GM23248 (cell line): ENCODE measurements around the gene MPND.

Experiments
- EZH2 ChIP-seq: fragments of 200-600 bp; sonication (generic); IDR thresholded peaks from 2 replicates; pipeline ENCODE4 v1.6.1; 2018; ENCODE audit warnings: antibody characterized with exemption, mild to moderate bottlenecking; ENCODE audit not compliant: insufficient read depth, poor library complexity, severe bottlenecking
- EZH2phosphoT487 ChIP-seq: fragments of 200-600 bp; sonication (generic); IDR thresholded peaks from 2 replicates; pipeline ENCODE4 v1.6.1; 2018; ENCODE audit warnings: antibody characterized with exemption, moderate library complexity, mild to moderate bottlenecking, low read depth; ENCODE audit not compliant: insufficient read depth

DNA sequence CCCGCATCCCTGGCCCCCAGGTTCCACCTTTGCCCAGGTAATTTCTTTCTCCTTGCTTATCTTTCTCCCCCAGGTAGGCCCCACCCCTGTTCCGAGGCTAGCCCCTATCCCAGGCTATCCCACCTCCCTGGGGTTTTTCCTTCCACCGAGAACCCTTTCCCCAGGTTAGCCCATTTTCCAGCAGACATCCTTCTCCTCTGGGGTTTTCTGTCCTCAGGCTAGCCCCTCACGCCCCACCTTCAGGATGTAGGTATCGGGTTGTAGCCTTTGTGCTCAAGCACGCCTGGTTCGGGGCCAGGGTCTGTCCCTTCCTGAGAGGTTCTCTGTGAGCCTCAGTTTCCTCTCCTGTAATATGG is 38.1 kb upstream of the MPND start:
- TF ChIP-seq EZH2 (no peak), EZH2phosphoT487 (no peak)
